Endothelial cell of umbilical vein (primary cell): Measurements from ENCODE around the gene KLHL11. TPM values are rescaled to one million over a fixed set of nuclear protein-coding genes. Genes with fewer than 3 reads are reported as not detected.
A peak's percentile ranks its signal among the peaks of the same experiment; 100 is the strongest.

ENCODE experiments used
- BruUV-seq: library from RNA; stranded (reverse); fragments of 400-500 nt; replicated peaks from 2 replicates; lab custom pipeline; 2021; lab: Mats Ljungman, UMichigan
- CTCF ChIA-PET: fragments of 300-600, 350-600 bp; sonication (Branson Sonifier 250); formaldehyde crosslinking; loops from one replicate; lab custom pipeline; 2021; ENCODE audit warnings: antibody characterized with exemption, inconsistent platforms; lab: Charles Lee
- POLR2A ChIA-PET: fragments of 300-600, 350-600 bp; sonication (Branson Sonifier 250); formaldehyde crosslinking; loops from one replicate; lab custom pipeline; 2021; ENCODE audit warnings: antibody characterized with exemption, inconsistent platforms; lab: Charles Lee
- DNase-seq: peaks from one replicate; pipeline ENCODE4 v3.0.0-alpha.2; 2011; ENCODE audit warnings: low read depth, low spot score
- FAIRE-seq: peaks from 2 replicates; lab custom pipeline; 2011; peaks lifted over from hg19 to GRCh38; lab: Jason Lieb, UNC
- H2AFZ ChIP-seq: 2 replicates; pipeline ENCODE4 v1.6.0; 2012; ENCODE audit warnings: low read depth, low read length, control low read depth, inconsistent platforms
- H3K27ac ChIP-seq: 2 replicates; pipeline ENCODE4 v1.5.1; 2011; ENCODE audit warnings: low read depth, mild to moderate bottlenecking, control low read depth, low read length, moderate library complexity; ENCODE audit not compliant: insufficient read depth
- H3K27me3 ChIP-seq, 2 experiments: 2 replicates each; pipeline versions ENCODE4 v1.6.0 to v1.6.1; 2011; ENCODE audit warnings: low read length in 2 of 2, mixed read lengths in 1 of 2; ENCODE audit not compliant: control insufficient read depth in 2 of 2, insufficient read depth in 2 of 2
- H3K36me3 ChIP-seq, 2 experiments: 2 replicates in 1 of 2; 3 replicates in 1 of 2; pipeline ENCODE4 v1.5.1; 2011; ENCODE audit warnings: low read length in 2 of 2, mild to moderate bottlenecking in 1 of 2, moderate library complexity in 1 of 2; ENCODE audit not compliant: control insufficient read depth in 2 of 2, insufficient read depth in 2 of 2; ENCODE audit errors: extremely low read depth in 1 of 2
- H3K4me1 ChIP-seq: 3 replicates; pipeline ENCODE4 v1.5.1; 2011; ENCODE audit warnings: mild to moderate bottlenecking, low read length; ENCODE audit not compliant: control insufficient read depth, insufficient read depth; ENCODE audit errors: extremely low read depth
- H3K4me2 ChIP-seq: 2 replicates; pipeline ENCODE4 v1.6.1; 2011; ENCODE audit warnings: low read length, control low read depth, mixed read lengths; ENCODE audit not compliant: insufficient read depth
- H3K4me3 ChIP-seq, 3 experiments: fragments of 200-600 bp in 1 of 3; sonication (generic), shearing (Covaris generic) in 1 of 3; replicated peaks in 1 of 3; 2 replicates each; pipeline ENCODE4 v1.5.1; 2011 to 2016; ENCODE audit warnings: control low read depth in 3 of 3, low read length in 3 of 3, mild to moderate bottlenecking in 2 of 3, inconsistent platforms in 1 of 3, low read depth in 1 of 3, moderate library complexity in 1 of 3; ENCODE audit not compliant: insufficient read depth in 1 of 3
- H3K79me2 ChIP-seq: 2 replicates; pipeline ENCODE4 v1.6.0; 2012; ENCODE audit warnings: low read length, inconsistent platforms; ENCODE audit not compliant: control insufficient read depth, insufficient read depth
- H3K9ac ChIP-seq: replicated peaks from 2 replicates; pipeline ENCODE3; 2011; ENCODE audit warnings: low read length, control low read depth; ENCODE audit not compliant: insufficient read depth; ENCODE audit errors: extremely low read depth
- H3K9me1 ChIP-seq: replicated peaks from 3 replicates; pipeline ENCODE4 v1.6.0; 2011; ENCODE audit warnings: mild to moderate bottlenecking, low read length; ENCODE audit not compliant: control insufficient read depth, insufficient read depth; ENCODE audit errors: extremely low read depth
- H3K9me3 ChIP-seq: replicated peaks from 2 replicates; pipeline ENCODE4 v1.5.1; 2012; ENCODE audit warnings: low read length, inconsistent platforms; ENCODE audit not compliant: control insufficient read depth, insufficient read depth
- H4K20me1 ChIP-seq: replicated peaks from 2 replicates; pipeline ENCODE3; 2011; ENCODE audit warnings: mild to moderate bottlenecking, low read length; ENCODE audit not compliant: control insufficient read depth, insufficient read depth; ENCODE audit errors: extremely low read depth
- EZH2 ChIP-seq: IDR thresholded peaks from 2 replicates; pipeline ENCODE4 v1.6.1; 2012; ENCODE audit warnings: borderline replicate concordance, low read depth, mild to moderate bottlenecking, moderate library complexity, low read length, inconsistent platforms; ENCODE audit not compliant: severe bottlenecking
- FOS ChIP-seq: IDR thresholded peaks from 2 replicates; pipeline ENCODE4 v1.6.1; 2011; ENCODE audit warnings: mild to moderate bottlenecking, low read length, moderate library complexity, borderline replicate concordance; ENCODE audit not compliant: insufficient read depth
- JUN ChIP-seq: IDR thresholded peaks from 2 replicates; pipeline ENCODE4 v1.6.1; 2011; ENCODE audit warnings: borderline replicate concordance, low read depth; ENCODE audit not compliant: insufficient read length, insufficient read depth
- MYC ChIP-seq: IDR thresholded peaks from one replicate; pipeline ENCODE4 v1.6.1; 2011; ENCODE audit warnings: mild to moderate bottlenecking, low read depth, low read length
- POLR2A ChIP-seq: IDR thresholded peaks from 2 replicates; pipeline ENCODE4 v1.6.1; 2012; ENCODE audit warnings: low read depth, mild to moderate bottlenecking, control low read depth, low read length
- POLR2AphosphoS5 ChIP-seq: IDR thresholded peaks from 2 replicates; pipeline ENCODE4 v1.6.1; 2012; ENCODE audit warnings: low read depth, mild to moderate bottlenecking, control low read depth, low read length, moderate library complexity; ENCODE audit not compliant: insufficient read depth
- dilution Hi-C: fragments of 300-500 bp; cut with MboI; formaldehyde crosslinking; loops from one replicate; pipeline ENCODE4 v1.15.0; 2019; ENCODE audit warnings: low sequenced_read_pairs; ENCODE audit not compliant: extremely low pct_ligation_motif_present
- intact Hi-C: fragments of 100-400 bp; cut with micrococcal nuclease; formaldehyde crosslinking; loops from one replicate; pipeline ENCODE4 v1.10.0; 2022
- polyA plus RNA-seq, 4 experiments: library from polyadenylated mRNA; depleted of rRNA in 3 of 4; stranded (reverse) in 3 of 4; unstranded in 1 of 4; fragments of >200 nt; gene quantifications; 2 replicates each; pipeline versions ENCODE4 v1.2.1 to v1.2.3, GENCODE V29; 2011 to 2012; ENCODE audit warnings: missing spikeins in 1 of 4
- total RNA-seq: library from RNA; stranded (reverse); gene quantifications from 2 replicates; pipeline ENCODE4 v1.2.3, GENCODE V29; 2021
- TF ChIP-seq, protein P1 (sequence below): IDR thresholded peaks from 2 replicates; pipeline ENCODE4 v1.6.1; 2011; ENCODE audit not compliant: insufficient read depth, insufficient read length

KLHL11 gene
- total and polyA plus RNA-seq, 2 donors (not counting 3 experiments of a cell fraction or from before 2014, with no cell fraction given) = 3.1 to 11.0 TPM

DNA sequence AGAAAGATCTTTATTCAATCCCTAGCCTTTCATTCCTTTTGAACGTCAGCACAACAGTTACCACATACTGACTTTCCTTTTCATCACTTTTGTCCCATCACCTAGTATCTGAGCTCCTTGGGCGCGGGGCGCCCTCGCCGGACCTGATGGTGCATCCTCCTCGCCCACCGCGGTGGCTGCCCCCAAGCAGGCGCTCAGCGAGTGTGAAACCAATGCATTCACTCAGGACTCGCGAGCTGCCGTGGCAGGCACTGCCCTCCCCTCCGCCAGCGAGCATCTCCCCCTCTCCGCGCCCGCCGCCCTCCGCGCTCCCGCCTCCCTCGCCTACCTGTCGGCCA is 756 bp downstream of the KLHL11 start:
- Histone ChIP-seq H3K27ac (no peak overlapping the region), H3K9me3 (no peaks in the 10 kb centered on the region), H2AFZ (peak overlapping the region; percentile 68), H3K79me2 (peaks cover 43% of the 10 kb centered on the region), H3K4me3 (peak overlapping the region; percentile 45 to 86 (median 77)), H3K36me3 (peaks cover 6 to 11% of the 10 kb centered on the region in 2 experiments), H3K27me3 (no peaks in the 10 kb centered on the region), H3K4me1 (peaks cover 11% of the 10 kb centered on the region), H3K4me2 (peak overlapping the region; percentile 92), H4K20me1 (peaks cover 3% of the 10 kb centered on the region), H3K9ac (peak overlapping the region; percentile 71), H3K9me1 (no peaks in the 10 kb centered on the region)
- intact Hi-C loops = no loop called here
- BruUV-seq = no TSS peak
- DNase-seq = no peak
- TF ChIP-seq FOS (no peak), POLR2AphosphoS5 (no peak)
- TF ChIP-seq, protein P1, sequence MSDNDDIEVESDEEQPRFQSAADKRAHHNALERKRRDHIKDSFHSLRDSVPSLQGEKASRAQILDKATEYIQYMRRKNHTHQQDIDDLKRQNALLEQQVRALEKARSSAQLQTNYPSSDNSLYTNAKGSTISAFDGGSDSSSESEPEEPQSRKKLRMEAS = no peak
- ChIA-PET CTCF (interaction anchor here (0.9 to 2.1 kb wide), 13 partner anchors 10 to 127 kb away, joined by 3 to 9 read pairs (median 3); partner anchors contain the start of genes FKBP10 and P3H4), POLR2A (no interaction called here)
- dilution Hi-C loops = no loop called here
- FAIRE-seq = peak; percentile 38

DNA sequence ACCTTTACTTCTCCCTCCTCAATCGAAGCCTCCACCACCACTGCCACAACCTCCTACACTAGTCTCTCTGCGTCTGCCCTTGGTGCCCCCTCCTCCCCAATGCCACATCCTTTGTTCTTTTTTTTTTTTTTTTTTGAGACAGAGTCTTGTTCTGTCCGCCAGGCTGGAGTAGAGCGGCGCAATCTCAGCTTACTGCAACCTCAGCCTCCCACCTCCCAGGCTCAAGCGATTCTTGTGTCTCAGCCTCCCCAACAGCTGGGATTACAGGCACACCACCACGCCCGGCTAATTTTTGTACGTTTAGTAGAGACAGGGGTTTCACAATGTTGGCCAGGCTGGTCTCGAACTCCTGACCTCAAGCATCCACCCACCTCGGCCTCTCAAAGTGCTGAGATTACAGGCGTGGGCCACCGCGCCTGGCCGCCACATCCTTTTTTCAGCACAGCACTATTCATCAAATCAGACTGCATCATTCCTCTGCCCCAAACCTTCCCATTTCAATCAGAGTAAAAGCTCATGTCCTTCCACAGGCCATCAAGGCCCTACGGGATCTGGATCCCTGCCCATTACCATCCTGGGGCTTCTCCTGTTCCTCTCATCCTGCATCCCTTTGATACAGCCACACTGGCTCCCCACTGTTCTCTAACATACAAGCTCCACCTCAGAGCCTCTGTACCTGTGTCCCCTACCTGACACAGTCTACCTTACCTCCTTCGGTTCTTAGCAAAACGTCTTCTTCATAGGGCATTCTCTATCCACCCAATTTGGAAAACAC is 2.0 kb downstream of the KLHL11 start:
- Histone ChIP-seq H3K9me1 (no peaks in the 10 kb centered on the region), H3K9me3 (no peaks in the 10 kb centered on the region), H3K36me3 (peaks cover 5 to 8% of the 10 kb centered on the region in 2 experiments), H3K4me1 (peaks cover 11% of the 10 kb centered on the region), H4K20me1 (peaks cover 3% of the 10 kb centered on the region), H3K79me2 (peaks cover 49% of the 10 kb centered on the region), H3K4me2 (peak overlapping the region; percentile 92), H3K4me3 (no peak overlapping the region), H3K9ac (no peak overlapping the region), H2AFZ (no peak overlapping the region), H3K27me3 (no peaks in the 10 kb centered on the region), H3K27ac (no peak overlapping the region)
- no peak for FAIRE-seq
- CTCF ChIA-PET = interaction anchor here (0.7 to 1.9 kb wide), 3 partner anchors 9 to 126 kb away, joined by 3 to 4 read pairs (median 3); no protein-coding TSS in a partner anchor
- DNase-seq = no peak
- TF ChIP-seq POLR2A (no peak), MYC (no peak), POLR2AphosphoS5 (no peak), EZH2 (no peak), JUN (no peak)
- POLR2A ChIA-PET = no interaction called here
- dilution Hi-C loops (no loop called here), intact Hi-C loops (no loop called here)
- BruUV-seq = no TSS peak
